Right atrium auricular region (tissue), 2 donors: Measurements from ENCODE around the gene MYF6. TPM values are rescaled to one million over a fixed set of nuclear protein-coding genes. Genes with fewer than 3 reads are reported as not detected.

Experiments used
- DNase-seq: peaks from one replicate; pipeline ENCODE4 v3.0.0-alpha.2; 2019; ENCODE audit warnings: low spot score
- H3K27ac ChIP-seq, 2 donors: fragments of 200-600 bp; sonication (generic); 1 replicate in 1 of 2; 2 replicates in 1 of 2; pipeline ENCODE4 v1.5.1; 2016 to 2019
- H3K27me3 ChIP-seq, 2 donors: fragments of 200-600 bp; sonication (generic); one replicate each; pipeline versions ENCODE4 v1.5.1 to v1.6.0; 2017 to 2019
- H3K36me3 ChIP-seq: fragments of 200-600 bp; sonication (generic); one replicate; pipeline ENCODE4 v1.5.1; 2016
- H3K4me1 ChIP-seq, 2 donors: fragments of 200-600 bp; sonication (generic); one replicate each; pipeline versions ENCODE4 v1.5.1 to v1.6.0; 2017 to 2019
- H3K4me3 ChIP-seq, 2 donors: fragments of 200-600 bp; sonication (generic); 1 replicate in 1 of 2; 2 replicates in 1 of 2; pipeline ENCODE4 v1.5.1; 2017 to 2019; ENCODE audit warnings: mild to moderate bottlenecking in 1 of 2, moderate library complexity in 1 of 2
- H3K9me3 ChIP-seq, 2 donors: fragments of 200-600 bp; sonication (generic); one replicate each; pipeline ENCODE4 v1.5.1; 2019
- CTCF ChIP-seq, 2 donors: fragments of 200-600 bp; sonication (generic); IDR thresholded peaks; one replicate each; pipeline ENCODE4 v1.5.1; 2019; ENCODE audit warnings: antibody characterized with exemption in 2 of 2
- total RNA-seq, 2 donors: library from RNA; depleted of rRNA; stranded (reverse); fragments of >200 nt; gene quantifications; one replicate each; pipeline ENCODE4 v1.1.0, GENCODE V29; 2016

Gene MYF6
- total RNA-seq, 2 donors from 2014 or later, result 0.28 TPM; not detected in 1

GRCh38 chr12:80690513-80690912 is 16.9 kb upstream of the MYF6 start:
- H3K9me3 ChIP-seq, result no peaks in the 10 kb centered on the region
- no peak for TF ChIP-seq CTCF (IDR thresholded peaks at IDR 0.05)
- H3K4me3 ChIP-seq, result no peak overlapping the region
- H3K36me3 ChIP-seq, result no peaks in the 10 kb centered on the region
- H3K27me3 ChIP-seq, result no peaks in the 10 kb centered on the region
- H3K4me1 ChIP-seq, result no peaks in the 10 kb centered on the region
- no peak overlapping the region for H3K27ac ChIP-seq
- no peak for DNase-seq

- Histone ChIP-seq H3K9me3 (no peaks in the 10 kb centered on the region), H3K36me3 (no peaks in the 10 kb centered on the region), H3K4me3 (no peak overlapping the region), H3K4me1 (no peaks in the 10 kb centered on the region), H3K27me3 (no peaks in the 10 kb centered on the region), H3K27ac (no peak overlapping the region)
- DNase-seq, result no peak
- no peak for TF ChIP-seq CTCF (IDR thresholded peaks at IDR 0.05)
Measured at GRCh38 chr12:80692114-80692513, 15.3 kb upstream of the MYF6 start.

GRCh38 chr12:80697270-80697887 is 10.1 kb upstream of the MYF6 start:
- H3K36me3 ChIP-seq, result no peaks in the 10 kb centered on the region
- no peaks in the 10 kb centered on the region for H3K9me3 ChIP-seq
- TF ChIP-seq CTCF (IDR thresholded peaks at IDR 0.05), result no peak
- no peak overlapping the region for H3K27ac ChIP-seq
- H3K4me3 ChIP-seq, result no peak overlapping the region
- peaks cover 0 to 2% of the 10 kb centered on the region in 2 donors for H3K4me1 ChIP-seq
- no peaks in the 10 kb centered on the region for H3K27me3 ChIP-seq
- DNase-seq, result no peak

GRCh38 chr12:80698256-80698655 is 9.2 kb upstream of the MYF6 start:
- TF ChIP-seq CTCF (IDR thresholded peaks at IDR 0.05), result no peak
- Histone ChIP-seq H3K36me3 (no peaks in the 10 kb centered on the region), H3K27me3 (no peaks in the 10 kb centered on the region), H3K27ac (no peak overlapping the region), H3K4me1 (peaks cover 0 to 11% of the 10 kb centered on the region in 2 donors), H3K4me3 (no peak overlapping the region), H3K9me3 (no peaks in the 10 kb centered on the region)
- DNase-seq, result no peak

GRCh38 chr12:80698847-80699542 is 8.4 kb upstream of the MYF6 start:
- H3K4me3 ChIP-seq, result no peak overlapping the region
- H3K27ac ChIP-seq, result no peak overlapping the region
- H3K4me1 ChIP-seq, result peaks cover 0 to 13% of the 10 kb centered on the region in 2 donors
- no peaks in the 10 kb centered on the region for H3K36me3 ChIP-seq
- DNase-seq, result no peak
- TF ChIP-seq CTCF (IDR thresholded peaks at IDR 0.05), result no peak
- H3K27me3 ChIP-seq, result no peaks in the 10 kb centered on the region
- H3K9me3 ChIP-seq, result no peaks in the 10 kb centered on the region
